Pancreas (tissue), 10 donors: Measurements from ENCODE around the gene CAMK2B. TPM values are rescaled to one million over a fixed set of nuclear protein-coding genes. Genes with fewer than 3 reads are reported as not detected.

Source experiments
- ATAC-seq, 4 donors: fragments of 200-7000 bp; cut with Tn5 transposase; one replicate each; pipeline versions ENCODE4 v1.8.0 to v1.9.1; 2020; ENCODE audit warnings: mild to moderate bottlenecking in 4 of 4, moderate library complexity in 4 of 4
- DNase-seq, 6 donors: peaks; one replicate each; pipeline ENCODE4 v3.0.0-alpha.2; 2020
- FAIRE-seq: peaks from 2 replicates; lab custom pipeline; 2012; peaks lifted over from hg19 to GRCh38; lab: Jason Lieb, UNC
- H3K27ac ChIP-seq, 4 donors: fragments of 200-600 bp; sonication (generic); 1 replicate in 3 of 4; 2 replicates in 1 of 4; pipeline versions ENCODE4 v1.5.0 to v1.8.0; 2020
- H3K27me3 ChIP-seq, 4 donors: fragments of 200-600 bp; one replicate each; pipeline ENCODE4 v1.8.0; 2021
- H3K36me3 ChIP-seq, 3 donors: fragments of 200-600 bp; sonication (generic) in 1 of 3; one replicate each; pipeline versions ENCODE4 v1.5.0 to v1.8.0; 2020 to 2021
- H3K4me1 ChIP-seq, 3 donors: fragments of 200-600 bp; one replicate each; pipeline ENCODE4 v1.8.0; 2021
- H3K4me3 ChIP-seq, 4 donors: fragments of 200-600 bp; sonication (generic) in 2 of 4; one replicate each; pipeline versions ENCODE4 v1.5.0 to v1.8.0; 2020 to 2021
- H3K9me3 ChIP-seq, 4 donors: fragments of 200-600 bp; one replicate each; pipeline ENCODE4 v1.8.0; 2021
- WGBS, 2 donors: extraction: QIAGEN DNeasy Blood & Tissue Kit; methylation state at CpG; one replicate each; pipeline ENCODE4 v1.1.7; 2013; 5-methylcytosine and 5-hydroxymethylcytosine counted together
- intact Hi-C, 3 donors: fragments of 100-400 bp; cut with DNase I; formaldehyde crosslinking; loops; one replicate each; pipeline versions ENCODE4 v1.11.1 to v1.14.2; 2022
- polyA plus RNA-seq, 2 donors: library from polyadenylated mRNA; stranded (reverse); fragments of 200-250 nt; gene quantifications; one replicate each; pipeline ENCODE4 v1.2.3, GENCODE V29; 2013
- total RNA-seq, 6 donors: library from RNA; stranded (reverse); fragmentation: NEBNext Ultra II Directional in 4 of 6; extraction: Animal tissue kit (Norgen Biotek cat#: 25700) in 4 of 6; gene quantifications; one replicate each; pipeline versions ENCODE4 v1.2.1 to v1.2.4, GENCODE V29; 2021 to 2023
- TF ChIP-seq, protein P1 (sequence below), 4 donors: fragments of 200-600 bp; sonication (generic) in 3 of 4; IDR thresholded peaks; one replicate each; pipeline versions ENCODE4 v1.5.0 to v1.8.0; 2021; ENCODE audit warnings: antibody characterized with exemption in 4 of 4
- donor health status: healthy with polysubstance abuse.
- donor health status: DM: no; HTN: no; CAD: no; lungs with moderate emphysema.
- donor health status: DM: no; HTN: no; CAD: no.
- donor health status: control.
- donor health status: control.
- donor health status: Bipolar disorder and iron deficiency.
- donor health status: DM: yes; HTN: yes; CAD: no.
- donor health status: DM: no; HTN: no; CAD: no.
- donor health status: DM: no; HTN: no; CAD: no.
- donor health status: DM: yes; HTN: yes; CAD: no.

Gene CAMK2B
- total and polyA plus RNA-seq, 8 donors, result 0.83 to 34.0 (median 2.0) TPM

DNA sequence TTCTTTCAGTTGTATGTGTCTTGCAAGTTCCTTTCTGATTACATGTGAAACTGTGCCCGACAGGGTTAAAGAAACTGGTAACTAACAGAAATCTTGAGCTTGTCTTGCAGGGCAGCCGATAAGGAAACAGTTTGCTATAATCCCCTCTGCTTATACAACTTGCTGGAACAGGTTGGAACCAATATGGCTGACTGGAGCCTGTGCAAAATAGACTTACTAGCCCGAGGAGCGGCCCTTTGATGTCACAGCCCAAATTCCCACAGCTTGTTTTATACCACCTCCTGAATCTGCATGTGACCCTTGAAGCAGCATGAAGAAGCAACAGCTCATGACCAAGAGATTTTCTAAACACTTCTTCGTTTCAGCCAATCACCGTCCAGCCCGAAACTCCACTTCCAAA is 127.9 kb downstream of the CAMK2B start:
- intact Hi-C loops, result no loop called here
- no peak overlapping the region for H3K4me3 ChIP-seq
- no peak for ATAC-seq
- H3K9me3 ChIP-seq, result no peaks in the 10 kb centered on the region
- H3K27ac ChIP-seq, result no peak overlapping the region
- no peak for DNase-seq
- TF ChIP-seq, protein P1, sequence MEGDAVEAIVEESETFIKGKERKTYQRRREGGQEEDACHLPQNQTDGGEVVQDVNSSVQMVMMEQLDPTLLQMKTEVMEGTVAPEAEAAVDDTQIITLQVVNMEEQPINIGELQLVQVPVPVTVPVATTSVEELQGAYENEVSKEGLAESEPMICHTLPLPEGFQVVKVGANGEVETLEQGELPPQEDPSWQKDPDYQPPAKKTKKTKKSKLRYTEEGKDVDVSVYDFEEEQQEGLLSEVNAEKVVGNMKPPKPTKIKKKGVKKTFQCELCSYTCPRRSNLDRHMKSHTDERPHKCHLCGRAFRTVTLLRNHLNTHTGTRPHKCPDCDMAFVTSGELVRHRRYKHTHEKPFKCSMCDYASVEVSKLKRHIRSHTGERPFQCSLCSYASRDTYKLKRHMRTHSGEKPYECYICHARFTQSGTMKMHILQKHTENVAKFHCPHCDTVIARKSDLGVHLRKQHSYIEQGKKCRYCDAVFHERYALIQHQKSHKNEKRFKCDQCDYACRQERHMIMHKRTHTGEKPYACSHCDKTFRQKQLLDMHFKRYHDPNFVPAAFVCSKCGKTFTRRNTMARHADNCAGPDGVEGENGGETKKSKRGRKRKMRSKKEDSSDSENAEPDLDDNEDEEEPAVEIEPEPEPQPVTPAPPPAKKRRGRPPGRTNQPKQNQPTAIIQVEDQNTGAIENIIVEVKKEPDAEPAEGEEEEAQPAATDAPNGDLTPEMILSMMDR (IDR thresholded peaks at IDR 0.05), result no peak
- no peaks in the 10 kb centered on the region for H3K36me3 ChIP-seq
- H3K4me1 ChIP-seq, result peaks cover 6 to 8% (median 8%) of the 10 kb centered on the region in 3 donors
- FAIRE-seq, result no peak
- H3K27me3 ChIP-seq, result no peaks in the 10 kb centered on the region
- 64 to 77% methylated on average over 7 of the region's 7 CpGs for WGBS, 2 donors

DNA sequence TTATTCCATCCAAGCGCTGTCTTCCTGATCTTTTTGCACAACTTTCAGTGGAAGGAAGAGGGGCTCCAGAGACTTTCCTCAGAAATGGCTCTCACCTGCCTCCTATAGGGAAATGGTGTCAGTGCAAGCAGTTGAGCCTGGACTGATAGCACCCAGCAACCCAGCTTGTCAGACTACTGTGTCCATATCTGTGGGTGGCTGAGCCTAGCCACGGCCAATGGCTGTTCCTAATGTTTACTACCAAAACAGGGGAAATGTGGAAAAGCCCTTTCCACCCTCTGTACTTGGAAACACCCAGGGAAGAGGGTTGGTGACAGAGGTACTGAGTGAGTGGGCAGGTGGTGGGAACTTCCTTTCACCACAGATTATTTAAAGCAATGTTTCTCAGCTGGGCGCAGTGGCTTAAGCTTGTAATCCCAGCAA is 128.9 kb downstream of the CAMK2B start:
- H3K27ac ChIP-seq, result no peak overlapping the region
- H3K27me3 ChIP-seq, result no peaks in the 10 kb centered on the region
- no peaks in the 10 kb centered on the region for H3K36me3 ChIP-seq
- WGBS, 2 donors, result 41 to 42% methylated on average over 3 of the region's 3 CpGs
- intact Hi-C loops, result no loop called here
- ATAC-seq, result peak in 3 of 4 donors; percentile 38 to 52 (median 49)
- TF ChIP-seq, protein P1 (IDR thresholded peaks at IDR 0.05), result peak in 1 of 4 donors; percentile 29
- H3K9me3 ChIP-seq, result no peaks in the 10 kb centered on the region
- no peak for FAIRE-seq
- peak in 1 of 6 donors; percentile 45 for DNase-seq
- no peak overlapping the region for H3K4me3 ChIP-seq
- H3K4me1 ChIP-seq, result no peaks in the 10 kb centered on the region

DNA sequence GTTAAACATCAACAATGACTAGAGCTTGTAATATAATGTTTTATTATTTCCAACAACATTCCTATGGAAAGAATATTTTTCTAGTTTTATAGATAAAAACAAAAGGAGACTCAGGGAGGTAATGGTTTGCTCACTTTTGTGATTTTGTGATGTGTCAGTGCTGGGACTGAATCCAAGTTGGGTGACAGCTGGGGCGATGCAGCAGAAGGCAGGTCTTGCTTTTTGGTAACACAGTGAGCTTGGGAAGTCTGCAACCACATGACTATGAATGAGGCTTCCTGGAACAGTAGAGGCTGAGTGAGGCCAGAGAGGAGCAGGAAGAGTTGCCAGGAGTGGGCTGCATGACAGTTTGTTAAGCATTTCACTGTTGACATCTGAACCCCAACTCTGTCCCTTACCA is 129.5 kb downstream of the CAMK2B start:
- intact Hi-C loops, result no loop called here
- no peak for DNase-seq

DNA sequence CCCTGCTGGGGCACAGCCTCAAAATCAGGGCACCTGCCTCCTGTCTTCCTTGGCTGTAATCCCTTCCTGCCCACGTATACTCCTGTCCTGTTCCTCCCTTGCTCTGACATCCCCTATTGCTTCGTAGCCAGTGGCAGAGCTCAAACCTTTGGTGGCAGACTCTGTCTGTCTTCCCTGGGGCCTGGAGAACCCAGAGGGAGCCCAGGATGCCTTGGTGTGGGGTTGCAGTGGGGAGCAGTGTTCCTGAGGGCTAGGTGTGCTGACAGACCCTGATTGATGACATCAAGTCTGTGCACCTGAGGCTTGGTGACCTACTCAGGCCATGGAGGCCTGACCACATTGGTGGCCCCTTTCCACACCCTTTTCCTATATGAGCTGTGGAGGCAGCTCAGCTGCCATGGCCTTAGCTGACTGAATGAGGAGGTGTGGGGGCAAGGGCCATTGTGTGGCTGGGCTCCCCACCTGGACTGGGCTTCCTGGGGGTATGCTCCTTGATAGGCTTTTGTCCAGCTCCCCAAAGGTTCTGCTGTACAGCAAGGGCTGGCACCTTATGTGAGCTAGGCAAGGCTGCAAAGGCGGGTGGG is 130.7 kb downstream of the CAMK2B start:
- ATAC-seq (no peak), FAIRE-seq (no peak), DNase-seq (no peak)
- Histone ChIP-seq H3K27me3 (no peaks in the 10 kb centered on the region), H3K4me1 (no peaks in the 10 kb centered on the region), H3K27ac (no peak overlapping the region), H3K36me3 (no peaks in the 10 kb centered on the region), H3K9me3 (no peaks in the 10 kb centered on the region), H3K4me3 (no peak overlapping the region)
- TF ChIP-seq, protein P1 (IDR thresholded peaks at IDR 0.05), result no peak
- intact Hi-C loops, result no loop called here
- WGBS, 2 donors, result 73 to 81% methylated on average over 3 of the region's 3 CpGs

More for the DNA sequence above, 129.5 kb downstream of the CAMK2B start:
- ATAC-seq (no peak), FAIRE-seq (no peak)
- no peaks in the 10 kb centered on the region for H3K4me1 ChIP-seq
- 22 to 35% methylated on average over 1 of the region's 1 CpG for WGBS, 2 donors
- H3K4me3 ChIP-seq, result no peak overlapping the region
- H3K27ac ChIP-seq, result no peak overlapping the region
- TF ChIP-seq, protein P1 (IDR thresholded peaks at IDR 0.05), result no peak
- no peaks in the 10 kb centered on the region for H3K9me3 ChIP-seq
- no peaks in the 10 kb centered on the region for H3K36me3 ChIP-seq
- no peaks in the 10 kb centered on the region for H3K27me3 ChIP-seq

DNA sequence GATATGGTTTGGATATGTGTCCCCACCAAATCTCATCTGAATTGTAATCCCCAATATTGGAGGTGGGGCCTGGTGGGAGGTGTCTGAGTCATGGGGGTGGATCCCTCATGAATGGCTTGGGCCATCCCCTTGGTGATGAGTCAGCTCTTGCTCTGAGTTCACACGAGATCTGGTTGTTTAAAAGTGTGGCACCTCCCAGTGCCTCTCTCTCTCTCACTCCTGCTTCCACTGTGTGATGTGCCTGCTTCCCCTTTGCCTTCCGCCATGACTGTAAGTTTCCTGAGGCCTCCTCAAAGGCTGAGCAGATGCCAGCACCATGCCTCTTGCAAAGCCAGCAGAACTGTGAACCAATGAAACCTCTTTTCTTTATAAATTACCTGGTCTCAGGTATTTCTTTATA is 131.3 kb downstream of the CAMK2B start:
- no peaks in the 10 kb centered on the region for H3K9me3 ChIP-seq
- 56 to 63% methylated on average over 2 of the region's 2 CpGs for WGBS, 2 donors
- ATAC-seq (no peak), FAIRE-seq (no peak), DNase-seq (no peak)
- H3K4me1 ChIP-seq, result no peaks in the 10 kb centered on the region
- no peak overlapping the region for H3K27ac ChIP-seq
- TF ChIP-seq, protein P1 (IDR thresholded peaks at IDR 0.05), result no peak
- intact Hi-C loops, result no loop called here
- no peak overlapping the region for H3K4me3 ChIP-seq
- no peaks in the 10 kb centered on the region for H3K27me3 ChIP-seq
- no peaks in the 10 kb centered on the region for H3K36me3 ChIP-seq
